IMR-90 (cell line): ENCODE data around the gene HUNK. TPM values are rescaled to one million over a fixed set of nuclear protein-coding genes. Genes with fewer than 3 reads are reported as not detected.

Source experiments
- ATAC-seq: fragments of 200-7000 bp; cut with Tn5 transposase; 2 replicates; pipeline ENCODE4 v1.9.1; 2020; ENCODE audit warnings: low read depth, mild to moderate bottlenecking, moderate library complexity
- BruUV-seq: library from RNA; stranded (reverse); fragments of 400-500 nt; replicated peaks from 2 replicates; lab custom pipeline; 2021; lab: Mats Ljungman, UMichigan
- CTCF ChIA-PET: fragments of 300-600 bp; formaldehyde crosslinking; extraction: SDS; loops from one replicate; lab custom pipeline; 2021; ENCODE audit warnings: antibody characterized with exemption; lab: Yijun Ruan, JAX
- POLR2A ChIA-PET: fragments of 300-600 bp; sonication (Branson Sonifier 250); formaldehyde crosslinking; loops from one replicate; lab custom pipeline; 2022; ENCODE audit warnings: antibody characterized with exemption; ENCODE audit not compliant: unreplicated experiment; lab: Charles Lee
- DNase-seq: peaks from one replicate; pipeline ENCODE4 v3.0.0; 2013
- H2AFZ ChIP-seq: replicated peaks from 2 replicates; pipeline ENCODE3; 2013; ENCODE audit warnings: low read length, mild to moderate bottlenecking; ENCODE audit not compliant: poor library complexity
- H2AK5ac ChIP-seq: 2 replicates; pipeline ENCODE4 v1.6.1; 2013; ENCODE audit warnings: low read depth, low read length, inconsistent platforms
- H2AK9ac ChIP-seq: replicated peaks from 2 replicates; pipeline ENCODE3; 2013; ENCODE audit warnings: mild to moderate bottlenecking, low read depth, low read length, moderate library complexity; ENCODE audit not compliant: poor library complexity
- H2BK120ac ChIP-seq: 2 replicates; pipeline ENCODE4 v1.6.1; 2013; ENCODE audit warnings: low read depth, low read length, inconsistent platforms
- H2BK15ac ChIP-seq: 3 replicates; pipeline ENCODE4 v1.6.1; 2013; ENCODE audit warnings: low read depth, low read length, inconsistent platforms
- H2BK20ac ChIP-seq: 2 replicates; pipeline ENCODE4 v1.6.1; 2013; ENCODE audit warnings: low read depth, mild to moderate bottlenecking, inconsistent platforms, low read length, moderate library complexity
- H2BK5ac ChIP-seq: 2 replicates; pipeline ENCODE4 v1.6.1; 2013; ENCODE audit warnings: mild to moderate bottlenecking, low read depth, low read length, inconsistent platforms; ENCODE audit not compliant: poor library complexity, severe bottlenecking
- H3K14ac ChIP-seq: replicated peaks from 2 replicates; pipeline ENCODE4 v1.6.1; 2013; ENCODE audit warnings: low read depth, low read length, inconsistent platforms
- H3K18ac ChIP-seq: 2 replicates; pipeline ENCODE4 v1.6.1; 2013; ENCODE audit warnings: low read depth, low read length, control low read depth
- H3K23ac ChIP-seq: 2 replicates; pipeline ENCODE4 v1.6.1; 2013; ENCODE audit warnings: low read depth, low read length, inconsistent platforms
- H3K27ac ChIP-seq: 2 replicates; pipeline ENCODE4 v1.5.1; 2013; ENCODE audit warnings: mild to moderate bottlenecking, control low read depth, low read length; ENCODE audit not compliant: insufficient read depth
- H3K27me3 ChIP-seq: 2 replicates; pipeline ENCODE4 v1.6.1; 2013; ENCODE audit warnings: low read length; ENCODE audit not compliant: control insufficient read depth, insufficient read depth
- H3K36me3 ChIP-seq: 2 replicates; pipeline ENCODE4 v1.6.1; 2013; ENCODE audit warnings: low read length, mixed read lengths; ENCODE audit not compliant: control insufficient read depth, insufficient read depth
- H3K4ac ChIP-seq: 2 replicates; pipeline ENCODE4 v1.6.1; 2013; ENCODE audit warnings: low read depth, low read length, inconsistent platforms
- H3K4me1 ChIP-seq: 2 replicates; pipeline ENCODE4 v1.6.1; 2013; ENCODE audit warnings: low read length, mixed read lengths; ENCODE audit not compliant: control insufficient read depth, insufficient read depth
- H3K4me2 ChIP-seq: 2 replicates; pipeline ENCODE4 v1.6.1; 2013; ENCODE audit warnings: low read depth, mild to moderate bottlenecking, control low read depth, low read length, moderate library complexity
- H3K4me3 ChIP-seq: 2 replicates; pipeline ENCODE4 v1.5.1; 2013; ENCODE audit warnings: low read depth, mild to moderate bottlenecking, control low read depth, low read length, moderate library complexity; ENCODE audit not compliant: insufficient read depth
- H3K56ac ChIP-seq: 2 replicates; pipeline ENCODE4 v1.6.1; 2013; ENCODE audit warnings: low read length, inconsistent platforms; ENCODE audit not compliant: insufficient read depth; ENCODE audit errors: extremely low read depth
- H3K79me1 ChIP-seq, 2 experiments: 2 replicates each; pipeline ENCODE4 v1.6.1; 2013; ENCODE audit warnings: low read length in 2 of 2, inconsistent platforms in 1 of 2, low read depth in 1 of 2
- H3K9ac ChIP-seq: 2 replicates; pipeline ENCODE4 v1.6.1; 2013; ENCODE audit warnings: low read depth, low read length, control low read depth
- H3K9me1 ChIP-seq: 2 replicates; pipeline ENCODE4 v1.6.1; 2013; ENCODE audit warnings: low read length, inconsistent platforms; ENCODE audit not compliant: insufficient read depth
- H3K9me3 ChIP-seq: 2 replicates; pipeline ENCODE4 v1.6.1; 2013; ENCODE audit warnings: low read length; ENCODE audit not compliant: control insufficient read depth, insufficient read depth
- H4K20me1 ChIP-seq: 2 replicates; pipeline ENCODE4 v1.6.1; 2013; ENCODE audit warnings: low read length, inconsistent platforms; ENCODE audit not compliant: insufficient read depth
- H4K5ac ChIP-seq: 2 replicates; pipeline ENCODE4 v1.6.1; 2013; ENCODE audit warnings: mild to moderate bottlenecking, low read depth, low read length, control low read depth
- H4K8ac ChIP-seq, 2 experiments: 2 replicates each; pipeline ENCODE4 v1.6.1; 2013; ENCODE audit warnings: low read depth in 2 of 2, low read length in 2 of 2, control low read depth in 1 of 2, inconsistent platforms in 1 of 2
- H4K91ac ChIP-seq: 2 replicates; pipeline ENCODE4 v1.6.1; 2013; ENCODE audit warnings: low read depth, low read length, inconsistent platforms; ENCODE audit not compliant: insufficient read depth
- BHLHE40 ChIP-seq: fragments of 150-350 bp; IDR thresholded peaks from 2 replicates; pipeline ENCODE4 v1.6.1; 2016; ENCODE audit warnings: mild to moderate bottlenecking, low read depth, low read length
- CEBPB ChIP-seq: IDR thresholded peaks from 2 replicates; pipeline ENCODE4 v1.6.1; 2012; ENCODE audit warnings: low read depth, low read length, improper control_type of control experiment
- CHD1 ChIP-seq: IDR thresholded peaks from 2 replicates; pipeline ENCODE4 v1.6.1; 2012; ENCODE audit warnings: low read depth, low read length, improper control_type of control experiment
- FOS ChIP-seq: fragments of 150-350 bp; IDR thresholded peaks from 2 replicates; pipeline ENCODE4 v1.6.1; 2016; ENCODE audit warnings: low read depth, low read length
- MAFK ChIP-seq: IDR thresholded peaks from 2 replicates; pipeline ENCODE4 v1.6.1; 2012; ENCODE audit warnings: low read depth, low read length, improper control_type of control experiment
- MAZ ChIP-seq: IDR thresholded peaks from 2 replicates; pipeline ENCODE4 v1.6.1; 2012; ENCODE audit warnings: low read depth, mild to moderate bottlenecking, low read length, improper control_type of control experiment, moderate library complexity, borderline replicate concordance
- MXI1 ChIP-seq: IDR thresholded peaks from 2 replicates; pipeline ENCODE4 v1.6.1; 2012; ENCODE audit warnings: low read depth, mild to moderate bottlenecking, low read length, moderate library complexity, borderline replicate concordance
- NFE2L2 ChIP-seq: fragments of 150-350 bp; IDR thresholded peaks from 2 replicates; pipeline ENCODE4 v1.6.1; 2016; ENCODE audit warnings: low read depth, mild to moderate bottlenecking, low read length
- POLR2A ChIP-seq: IDR thresholded peaks from 2 replicates; pipeline ENCODE4 v1.6.1; 2012; ENCODE audit warnings: mild to moderate bottlenecking, low read depth, low read length
- RAD21 ChIP-seq: IDR thresholded peaks from 2 replicates; pipeline ENCODE4 v1.6.1; 2012; ENCODE audit warnings: low read length, improper control_type of control experiment
- RCOR1 ChIP-seq: IDR thresholded peaks from 2 replicates; pipeline ENCODE4 v1.6.1; 2012; ENCODE audit warnings: mild to moderate bottlenecking, low read length, improper control_type of control experiment; ENCODE audit not compliant: insufficient replicate concordance
- RFX5 ChIP-seq: IDR thresholded peaks from 2 replicates; pipeline ENCODE4 v1.8.0; 2012; ENCODE audit warnings: low read depth, mild to moderate bottlenecking, low read length, moderate library complexity
- WGBS, 2 experiments: methylation state at CpG; one replicate each; pipeline versions ENCODE4 v1.1.5 to v1.1.7; 2013; ENCODE audit warnings: missing lambda C conversion rate in 2 of 2; ENCODE audit not compliant: insufficient read length in 1 of 2; ENCODE audit errors: extremely low coverage in 2 of 2; 5-methylcytosine and 5-hydroxymethylcytosine counted together
- dilution Hi-C: fragments of 300-500 bp; cut with HindIII; formaldehyde crosslinking; loops from one replicate; pipeline ENCODE4 v1.14.3; 2018; ENCODE audit warnings: low sequenced_read_pairs; ENCODE audit not compliant: unreplicated experiment
- in situ Hi-C: fragments of 300-500 bp; cut with MboI; formaldehyde crosslinking; loops from 3 replicates; pipeline ENCODE4 v1.14.3; 2019; ENCODE audit warnings: low sequenced_read_pairs, inconsistent platforms, mixed read lengths
- intact Hi-C: fragments of 100-400 bp; cut with micrococcal nuclease; formaldehyde crosslinking; loops from 2 replicates; pipeline ENCODE4 v1.10.0; 2022
- polyA plus RNA-seq, 3 experiments: library from polyadenylated mRNA; depleted of rRNA; stranded (reverse); fragments of >200 nt; gene quantifications; 2 replicates each; pipeline ENCODE4 v1.2.3, GENCODE V29; 2012; ENCODE audit warnings: low replicate concordance in 1 of 3
- total RNA-seq: library from RNA; depleted of rRNA; stranded (reverse); fragments of >200 nt; gene quantifications from 2 replicates; pipeline ENCODE4 v1.2.3, GENCODE V29; 2012
- TF ChIP-seq, protein P1 (sequence below): fragments of 150-350 bp; IDR thresholded peaks from 2 replicates; pipeline ENCODE4 v1.6.1; 2017; ENCODE audit warnings: mild to moderate bottlenecking, antibody characterized with exemption, low read length, low read depth
- TF ChIP-seq, protein P2 (sequence below): conservative IDR thresholded peaks from 2 replicates; pipeline ENCODE4 v1.5.1; 2012; ENCODE audit warnings: mild to moderate bottlenecking, low read depth, low read length, improper control_type of control experiment
- TF ChIP-seq, protein P3 (sequence below): fragments of 150-350 bp; IDR thresholded peaks from 2 replicates; pipeline ENCODE4 v1.6.1; 2016; ENCODE audit warnings: low read depth, mild to moderate bottlenecking, low read length, moderate library complexity, borderline replicate concordance

HUNK gene
- total and polyA plus RNA-seq, 2 of the 4 experiments (the other 2 are of a cell fraction), result 1.0 to 2.0 TPM

DNA sequence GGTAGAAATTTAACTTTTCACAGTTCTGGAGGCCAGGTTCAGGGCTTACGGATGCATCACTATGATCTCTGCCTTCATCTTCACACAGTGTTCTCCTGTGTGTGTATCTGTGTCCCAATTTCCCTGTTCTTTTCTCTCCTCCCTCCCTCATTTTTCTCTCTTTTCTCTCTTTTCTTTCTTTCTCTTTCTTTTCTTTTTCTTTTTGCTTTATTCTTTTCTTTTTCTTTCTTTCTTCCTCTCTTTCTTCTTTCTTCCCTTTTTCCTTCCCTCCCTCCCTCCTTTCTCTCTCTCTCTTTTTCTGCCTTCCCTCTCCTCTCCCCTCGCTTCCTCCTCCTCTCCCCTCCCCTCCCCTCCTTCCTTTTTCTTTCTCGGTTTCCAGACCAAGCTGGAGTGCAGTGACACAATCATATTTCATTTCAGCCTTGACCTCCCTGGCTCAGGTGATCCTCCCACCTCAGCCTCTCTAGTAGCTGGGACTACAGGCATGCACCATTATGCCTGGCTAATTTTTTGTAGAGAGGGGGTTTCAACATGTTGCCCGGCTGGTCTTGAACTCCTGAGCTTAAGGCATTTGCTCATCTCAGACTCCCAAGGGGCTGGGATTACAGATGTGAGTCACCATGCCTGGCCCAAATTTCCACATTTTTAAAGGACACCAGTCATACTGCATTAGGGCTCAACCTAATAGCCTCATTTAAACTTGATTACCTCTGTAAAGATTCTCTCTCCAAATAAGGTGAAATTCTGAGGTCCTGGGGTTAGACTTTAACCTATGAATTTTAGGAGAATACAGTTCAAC, 115.9 kb downstream of the HUNK start:
- no TSS peak for BruUV-seq
- Histone ChIP-seq H3K9me1 (no peaks in the 10 kb centered on the region), H2BK5ac (no peak overlapping the region), H2AK9ac (no peak overlapping the region), H3K4ac (no peak overlapping the region), H3K9me3 (no peaks in the 10 kb centered on the region), H3K4me1 (no peaks in the 10 kb centered on the region), H3K36me3 (peaks cover 7% of the 10 kb centered on the region; the same call in 1 of the 2 replicates), H3K4me3 (no peak overlapping the region), H3K79me1 (no peaks in the 10 kb centered on the region), H2AFZ (no peak overlapping the region), H3K27ac (no peak overlapping the region), H2BK20ac (no peak overlapping the region), H3K4me2 (no peak overlapping the region), H3K23ac (no peak overlapping the region), H3K27me3 (no peaks in the 10 kb centered on the region), H3K18ac (no peak overlapping the region), H4K5ac (no peak overlapping the region), H2BK120ac (no peak overlapping the region), H4K20me1 (no peaks in the 10 kb centered on the region), H3K14ac (no peak overlapping the region), H4K91ac (no peak overlapping the region), H2AK5ac (no peak overlapping the region), H3K56ac (no peak overlapping the region), H4K8ac (no peak overlapping the region), H2BK15ac (no peak overlapping the region), H3K9ac (no peak overlapping the region)
- ChIA-PET POLR2A (no interaction called here), CTCF (no interaction called here)
- intact Hi-C loops, result no loop called here
- peak; percentile 37 for ATAC-seq
- DNase-seq, result peak; percentile 32
- in situ Hi-C loops, result no loop called here
- WGBS, 2 experiments, result 88% methylated on average over 1 of the region's 4 CpGs; no CpG with 5 or more reads in 1 of the 2 experiments
- dilution Hi-C loops, result no loop called here
- no peak for TF ChIP-seq BHLHE40
- TF ChIP-seq, protein P1, sequence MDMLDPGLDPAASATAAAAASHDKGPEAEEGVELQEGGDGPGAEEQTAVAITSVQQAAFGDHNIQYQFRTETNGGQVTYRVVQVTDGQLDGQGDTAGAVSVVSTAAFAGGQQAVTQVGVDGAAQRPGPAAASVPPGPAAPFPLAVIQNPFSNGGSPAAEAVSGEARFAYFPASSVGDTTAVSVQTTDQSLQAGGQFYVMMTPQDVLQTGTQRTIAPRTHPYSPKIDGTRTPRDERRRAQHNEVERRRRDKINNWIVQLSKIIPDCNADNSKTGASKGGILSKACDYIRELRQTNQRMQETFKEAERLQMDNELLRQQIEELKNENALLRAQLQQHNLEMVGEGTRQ, result no peak
- TF ChIP-seq NFE2L2, result no peak
- no peak for TF ChIP-seq MXI1
- no peak for TF ChIP-seq RAD21
- TF ChIP-seq, protein P2, sequence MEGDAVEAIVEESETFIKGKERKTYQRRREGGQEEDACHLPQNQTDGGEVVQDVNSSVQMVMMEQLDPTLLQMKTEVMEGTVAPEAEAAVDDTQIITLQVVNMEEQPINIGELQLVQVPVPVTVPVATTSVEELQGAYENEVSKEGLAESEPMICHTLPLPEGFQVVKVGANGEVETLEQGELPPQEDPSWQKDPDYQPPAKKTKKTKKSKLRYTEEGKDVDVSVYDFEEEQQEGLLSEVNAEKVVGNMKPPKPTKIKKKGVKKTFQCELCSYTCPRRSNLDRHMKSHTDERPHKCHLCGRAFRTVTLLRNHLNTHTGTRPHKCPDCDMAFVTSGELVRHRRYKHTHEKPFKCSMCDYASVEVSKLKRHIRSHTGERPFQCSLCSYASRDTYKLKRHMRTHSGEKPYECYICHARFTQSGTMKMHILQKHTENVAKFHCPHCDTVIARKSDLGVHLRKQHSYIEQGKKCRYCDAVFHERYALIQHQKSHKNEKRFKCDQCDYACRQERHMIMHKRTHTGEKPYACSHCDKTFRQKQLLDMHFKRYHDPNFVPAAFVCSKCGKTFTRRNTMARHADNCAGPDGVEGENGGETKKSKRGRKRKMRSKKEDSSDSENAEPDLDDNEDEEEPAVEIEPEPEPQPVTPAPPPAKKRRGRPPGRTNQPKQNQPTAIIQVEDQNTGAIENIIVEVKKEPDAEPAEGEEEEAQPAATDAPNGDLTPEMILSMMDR, result no peak
- no peak for TF ChIP-seq CEBPB
- TF ChIP-seq RFX5, result no peak
- no peak for TF ChIP-seq FOS
- no peak for TF ChIP-seq CHD1
- TF ChIP-seq, protein P3, sequence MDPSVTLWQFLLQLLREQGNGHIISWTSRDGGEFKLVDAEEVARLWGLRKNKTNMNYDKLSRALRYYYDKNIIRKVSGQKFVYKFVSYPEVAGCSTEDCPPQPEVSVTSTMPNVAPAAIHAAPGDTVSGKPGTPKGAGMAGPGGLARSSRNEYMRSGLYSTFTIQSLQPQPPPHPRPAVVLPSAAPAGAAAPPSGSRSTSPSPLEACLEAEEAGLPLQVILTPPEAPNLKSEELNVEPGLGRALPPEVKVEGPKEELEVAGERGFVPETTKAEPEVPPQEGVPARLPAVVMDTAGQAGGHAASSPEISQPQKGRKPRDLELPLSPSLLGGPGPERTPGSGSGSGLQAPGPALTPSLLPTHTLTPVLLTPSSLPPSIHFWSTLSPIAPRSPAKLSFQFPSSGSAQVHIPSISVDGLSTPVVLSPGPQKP, result no peak
- no peak for TF ChIP-seq POLR2A
- no peak for TF ChIP-seq MAFK
- no peak for TF ChIP-seq RCOR1
- TF ChIP-seq MAZ, result no peak
